ENCODE data around the gene ZFP1. TPM values are rescaled to one million over a fixed set of nuclear protein-coding genes. Genes with fewer than 3 reads are reported as not detected.

Gene ZFP1
- total RNA-seq, 1 donor from 2014 or later, result 10.3 TPM

DNA sequence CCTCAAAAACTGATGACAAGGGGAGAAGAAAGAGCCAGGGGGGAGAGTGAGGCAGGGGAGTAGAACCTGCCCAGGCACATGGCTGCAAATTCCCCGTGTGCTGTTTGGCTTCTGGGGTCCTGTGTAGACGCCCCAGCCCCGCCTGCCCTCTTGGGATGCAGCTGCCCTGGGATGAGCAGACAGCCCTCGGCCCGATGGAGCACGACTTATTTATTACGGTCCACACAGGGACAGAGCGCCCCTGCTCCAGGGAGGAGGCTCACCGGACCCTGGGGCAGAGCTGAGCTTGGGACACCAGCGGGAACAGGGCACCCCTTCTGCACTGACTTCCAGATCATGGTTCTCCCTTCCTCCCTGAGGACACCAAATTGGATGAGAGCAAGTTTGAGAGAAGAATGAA lies 40.8 kb upstream of the ZFP1 start:
- no peaks in the 10 kb centered on the region for H3K36me3 ChIP-seq (ENCODE audit: control insufficient read depth, insufficient read depth, low read length)
- no peak overlapping the region for H3K4me3 ChIP-seq (ENCODE audit: low read depth, low read length)
- TF ChIP-seq, protein P1, sequence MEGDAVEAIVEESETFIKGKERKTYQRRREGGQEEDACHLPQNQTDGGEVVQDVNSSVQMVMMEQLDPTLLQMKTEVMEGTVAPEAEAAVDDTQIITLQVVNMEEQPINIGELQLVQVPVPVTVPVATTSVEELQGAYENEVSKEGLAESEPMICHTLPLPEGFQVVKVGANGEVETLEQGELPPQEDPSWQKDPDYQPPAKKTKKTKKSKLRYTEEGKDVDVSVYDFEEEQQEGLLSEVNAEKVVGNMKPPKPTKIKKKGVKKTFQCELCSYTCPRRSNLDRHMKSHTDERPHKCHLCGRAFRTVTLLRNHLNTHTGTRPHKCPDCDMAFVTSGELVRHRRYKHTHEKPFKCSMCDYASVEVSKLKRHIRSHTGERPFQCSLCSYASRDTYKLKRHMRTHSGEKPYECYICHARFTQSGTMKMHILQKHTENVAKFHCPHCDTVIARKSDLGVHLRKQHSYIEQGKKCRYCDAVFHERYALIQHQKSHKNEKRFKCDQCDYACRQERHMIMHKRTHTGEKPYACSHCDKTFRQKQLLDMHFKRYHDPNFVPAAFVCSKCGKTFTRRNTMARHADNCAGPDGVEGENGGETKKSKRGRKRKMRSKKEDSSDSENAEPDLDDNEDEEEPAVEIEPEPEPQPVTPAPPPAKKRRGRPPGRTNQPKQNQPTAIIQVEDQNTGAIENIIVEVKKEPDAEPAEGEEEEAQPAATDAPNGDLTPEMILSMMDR (IDR thresholded peaks at IDR 0.05; ENCODE audit: insufficient read depth, low read length, poor library complexity, severe bottlenecking), result no peak

DNA sequence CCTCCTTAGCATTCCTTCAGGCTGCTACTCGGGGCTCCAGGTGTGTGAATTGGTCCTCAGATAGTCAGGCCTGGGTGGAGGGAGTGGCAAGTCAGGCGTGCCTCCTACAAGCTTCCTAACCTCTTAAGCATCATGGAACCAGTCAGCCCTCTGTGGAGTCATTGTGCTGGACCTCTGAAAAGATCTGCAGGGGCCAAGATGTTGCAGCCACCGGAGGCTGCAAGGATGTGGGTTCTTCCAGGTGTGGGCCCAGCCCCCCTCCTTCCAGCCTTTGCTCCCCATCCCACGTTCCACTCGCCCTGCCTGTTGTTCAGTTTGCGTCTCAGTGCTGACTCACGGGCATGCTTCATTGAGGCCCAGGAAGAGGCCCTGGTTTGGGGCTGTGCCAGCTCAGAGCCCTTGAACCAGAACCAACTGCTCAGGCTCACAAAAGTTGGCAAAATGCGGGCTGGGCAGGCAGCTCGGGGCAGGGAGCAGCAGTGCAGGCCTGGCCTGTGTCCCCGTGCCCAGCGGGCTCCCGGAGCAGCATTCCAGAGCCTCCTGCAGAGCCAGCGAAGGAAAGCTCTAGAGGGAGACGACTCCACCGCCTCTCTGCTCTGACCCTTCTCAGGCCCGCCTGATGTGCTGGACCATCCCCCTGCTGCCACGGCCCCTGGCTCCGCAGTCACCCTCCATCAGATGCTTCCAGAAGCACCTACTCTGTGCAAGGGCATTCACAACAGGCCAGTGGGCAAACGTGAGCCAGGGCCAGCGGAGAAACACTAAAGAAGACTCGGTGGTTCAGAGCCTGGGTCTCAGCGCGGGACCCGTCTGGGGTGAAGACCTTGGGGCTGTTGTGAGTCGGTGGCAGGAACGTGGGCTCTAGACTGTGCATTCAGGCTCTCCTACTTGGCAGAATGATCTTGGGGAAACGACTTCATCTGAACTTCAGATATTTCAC lies 39.3 kb upstream of the ZFP1 start:
- Histone ChIP-seq H3K27me3 (ENCODE audit: control insufficient read depth, insufficient read depth, low read length) (peaks cover 7% of the 10 kb centered on the region), H3K36me3 (ENCODE audit: control insufficient read depth, insufficient read depth, low read length) (no peaks in the 10 kb centered on the region), H3K4me3 (ENCODE audit: low read depth, low read length) (no peak overlapping the region)
- TF ChIP-seq, protein P1 (IDR thresholded peaks at IDR 0.05; ENCODE audit: insufficient read depth, low read length, poor library complexity, severe bottlenecking), result no peak
- DNase-seq (ENCODE audit: low read depth), result peak; percentile 97

More for the DNA sequence above, 40.8 kb upstream of the ZFP1 start:
- no peak for DNase-seq (ENCODE audit: low read depth)
- peaks cover 4% of the 10 kb centered on the region for H3K27me3 ChIP-seq (ENCODE audit: control insufficient read depth, insufficient read depth, low read length)

DNA sequence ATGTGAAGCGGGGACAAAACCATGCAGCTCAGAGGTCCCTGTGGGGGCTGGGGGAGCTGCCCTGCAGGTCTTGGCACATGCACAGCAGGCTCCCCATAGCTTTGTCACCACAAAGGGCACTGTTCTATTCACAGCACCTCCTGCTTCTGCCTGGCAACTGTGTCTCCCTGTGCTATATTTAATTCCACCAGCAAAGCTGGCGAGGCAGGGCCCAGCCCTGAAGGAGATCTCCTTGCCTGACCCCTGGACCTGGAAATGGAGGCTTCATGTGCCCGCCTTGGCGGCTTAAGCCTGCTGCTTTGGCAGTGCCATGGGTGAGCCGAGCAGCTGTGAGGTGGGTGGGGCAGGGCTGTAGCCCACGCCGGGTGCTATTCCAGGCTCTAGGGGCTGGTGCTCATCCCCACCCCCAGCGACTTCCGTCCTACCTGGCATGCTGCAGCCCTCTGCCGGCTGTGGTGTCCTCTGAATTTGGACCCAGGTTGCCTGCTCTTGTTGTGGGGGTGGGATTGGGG lies 38.5 kb upstream of the ZFP1 start:
- TF ChIP-seq, protein P1 (IDR thresholded peaks at IDR 0.05; ENCODE audit: insufficient read depth, low read length, poor library complexity, severe bottlenecking), result no peak
- Histone ChIP-seq H3K27me3 (ENCODE audit: control insufficient read depth, insufficient read depth, low read length) (peaks cover 7% of the 10 kb centered on the region), H3K4me3 (ENCODE audit: low read depth, low read length) (no peak overlapping the region), H3K36me3 (ENCODE audit: control insufficient read depth, insufficient read depth, low read length) (no peaks in the 10 kb centered on the region)
- DNase-seq (ENCODE audit: low read depth), result no peak

DNA sequence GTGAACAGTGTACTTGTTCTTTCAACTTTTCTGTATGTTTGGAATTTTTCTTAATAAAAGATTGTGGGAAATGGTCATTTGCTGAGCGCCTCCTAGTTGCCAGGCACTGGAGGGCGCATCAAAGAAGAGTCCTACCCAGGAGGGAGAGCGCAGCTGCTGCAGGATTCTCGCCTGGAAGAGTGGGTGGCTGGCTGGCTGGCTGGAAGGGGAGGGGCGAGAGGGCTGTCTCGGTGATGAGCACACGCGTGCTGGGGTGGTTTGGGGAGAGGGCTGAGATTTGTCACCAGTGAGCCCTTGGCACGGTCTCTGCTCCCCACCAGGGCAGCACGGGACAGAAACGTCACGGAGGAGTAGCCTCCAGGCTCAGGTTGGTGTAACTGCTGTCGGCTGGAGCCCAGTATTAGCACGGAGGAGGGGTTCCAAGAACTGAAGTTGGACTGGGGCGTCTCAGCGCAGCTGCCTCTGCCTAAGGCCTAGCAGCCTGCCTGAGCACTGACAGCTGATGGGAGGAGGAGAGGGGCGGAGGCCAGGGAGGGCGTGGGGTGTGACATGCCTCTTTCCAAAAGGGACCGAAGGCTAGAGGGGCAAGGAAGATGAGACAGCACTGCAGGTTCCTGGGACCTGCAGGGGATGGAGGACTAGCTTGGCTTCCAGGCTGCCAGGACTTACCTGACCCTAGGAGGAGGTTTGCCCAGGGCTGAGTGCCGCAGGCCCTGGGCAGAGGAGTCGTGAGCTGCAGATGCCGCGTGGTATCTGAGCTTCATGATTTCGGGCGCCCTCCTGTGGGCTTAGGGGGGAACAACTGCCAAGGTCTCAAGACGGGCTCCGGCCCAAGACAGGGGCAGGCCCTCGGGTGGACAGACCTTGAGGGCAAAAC lies 37.4 kb upstream of the ZFP1 start:
- no peaks in the 10 kb centered on the region for H3K36me3 ChIP-seq (ENCODE audit: control insufficient read depth, insufficient read depth, low read length)
- H3K4me3 ChIP-seq (ENCODE audit: low read depth, low read length), result no peak overlapping the region
- TF ChIP-seq, protein P1 (IDR thresholded peaks at IDR 0.05; ENCODE audit: insufficient read depth, low read length, poor library complexity, severe bottlenecking), result peak; percentile 90
- DNase-seq (ENCODE audit: low read depth), result peak; percentile 65
- H3K27me3 ChIP-seq (ENCODE audit: control insufficient read depth, insufficient read depth, low read length), result peaks cover 10% of the 10 kb centered on the region

DNA sequence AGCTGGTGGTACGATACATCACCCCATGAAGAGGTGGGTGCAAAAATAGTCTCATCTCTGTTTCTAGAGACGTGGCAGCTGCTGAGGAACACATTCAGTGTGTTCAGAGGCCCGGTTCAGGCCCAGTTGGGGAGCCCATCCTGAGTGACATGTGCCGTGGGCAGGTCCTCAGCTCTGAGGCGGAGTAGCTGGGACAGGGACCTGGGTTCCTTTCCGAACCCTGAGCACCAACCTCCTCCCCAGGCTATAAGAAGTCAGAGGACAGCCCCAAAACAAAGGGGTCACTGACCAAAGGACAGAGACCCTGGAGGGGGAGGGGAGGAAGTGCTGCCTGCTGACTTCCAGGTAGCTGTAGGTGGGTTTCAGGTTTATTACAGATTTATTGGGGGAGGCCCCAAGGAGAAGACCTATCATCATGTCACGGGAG lies 36.8 kb upstream of the ZFP1 start:
- TF ChIP-seq, protein P1 (IDR thresholded peaks at IDR 0.05; ENCODE audit: insufficient read depth, low read length, poor library complexity, severe bottlenecking), result no peak
- no peak for DNase-seq (ENCODE audit: low read depth)
- peaks cover 10% of the 10 kb centered on the region for H3K27me3 ChIP-seq (ENCODE audit: control insufficient read depth, insufficient read depth, low read length)
- no peak overlapping the region for H3K4me3 ChIP-seq (ENCODE audit: low read depth, low read length)
- H3K36me3 ChIP-seq (ENCODE audit: control insufficient read depth, insufficient read depth, low read length), result no peaks in the 10 kb centered on the region
